Liver (tissue), 9 donors: ENCODE measurements around the gene CSNK2B. TPM values are rescaled to one million over a fixed set of nuclear protein-coding genes. Genes with fewer than 3 reads are reported as not detected.

Experiments used
- DNase-seq: peaks from one replicate; pipeline ENCODE4 v3.0.0-alpha.2; 2017; ENCODE audit warnings: low spot score
- H3K27ac ChIP-seq, 2 donors: one replicate each; pipeline ENCODE4 v1.7.0; 2013; ENCODE audit warnings: inconsistent platforms in 2 of 2, low read length in 2 of 2, control low read depth in 1 of 2, low read depth in 1 of 2, mild to moderate bottlenecking in 1 of 2
- H3K27me3 ChIP-seq, 4 donors: one replicate each; pipeline versions ENCODE4 v1.6.1 to v1.7.0; 2013; ENCODE audit warnings: low read length in 3 of 4, inconsistent platforms in 1 of 4, mild to moderate bottlenecking in 1 of 4, moderate library complexity in 1 of 4; ENCODE audit not compliant: control insufficient read depth in 4 of 4, insufficient read depth in 4 of 4
- H3K36me3 ChIP-seq, 4 donors: one replicate each; pipeline versions ENCODE4 v1.6.1 to v1.7.0; 2013; ENCODE audit warnings: low read length in 3 of 4, mild to moderate bottlenecking in 3 of 4, low read depth in 1 of 4, moderate library complexity in 1 of 4; ENCODE audit not compliant: control insufficient read depth in 4 of 4, insufficient read depth in 3 of 4
- H3K4me1 ChIP-seq, 4 donors: one replicate each; pipeline versions ENCODE4 v1.6.1 to v1.7.0; 2013; ENCODE audit warnings: low read length in 3 of 4, mild to moderate bottlenecking in 3 of 4, moderate library complexity in 1 of 4; ENCODE audit not compliant: control insufficient read depth in 4 of 4, insufficient read depth in 4 of 4
- H3K4me3 ChIP-seq, 3 donors: one replicate each; pipeline versions ENCODE4 v1.6.1 to v1.7.0; 2013; ENCODE audit warnings: low read length in 3 of 3, control low read depth in 1 of 3, low read depth in 1 of 3, mild to moderate bottlenecking in 1 of 3
- H3K9ac ChIP-seq, 2 donors: one replicate each; pipeline ENCODE4 v1.7.0; 2013; ENCODE audit warnings: low read length in 2 of 2, mild to moderate bottlenecking in 2 of 2, moderate library complexity in 2 of 2, control low read depth in 1 of 2, low read depth in 1 of 2
- H3K9me3 ChIP-seq, 4 donors: one replicate each; pipeline versions ENCODE4 v1.6.1 to v1.7.0; 2013; ENCODE audit warnings: low read length in 3 of 4; ENCODE audit not compliant: control insufficient read depth in 4 of 4
- EGR1 ChIP-seq, 2 donors: IDR thresholded peaks; 2 replicates each; pipeline ENCODE4 v1.6.1; 2016 to 2018; ENCODE audit warnings: antibody characterized with exemption in 2 of 2, low read depth in 2 of 2
- FOXA1 ChIP-seq: IDR thresholded peaks from 2 replicates; pipeline ENCODE4 v1.6.1; 2016; ENCODE audit warnings: antibody characterized with exemption
- FOXA2 ChIP-seq: IDR thresholded peaks from 2 replicates; pipeline ENCODE4 v1.6.1; 2016; ENCODE audit warnings: antibody characterized with exemption
- GABPA ChIP-seq, 2 donors: IDR thresholded peaks in 1 of 2; conservative IDR thresholded peaks in 1 of 2; 2 replicates each; pipeline ENCODE4 v1.6.1; 2016; ENCODE audit warnings: antibody characterized with exemption in 2 of 2, mild to moderate bottlenecking in 1 of 2, moderate library complexity in 1 of 2
- HNF4A ChIP-seq, 2 donors: conservative IDR thresholded peaks; 2 replicates each; pipeline ENCODE4 v1.6.1; 2016; ENCODE audit warnings: antibody characterized with exemption in 2 of 2, mild to moderate bottlenecking in 2 of 2
- HNF4G ChIP-seq: IDR thresholded peaks from 2 replicates; pipeline ENCODE4 v1.6.1; 2016; ENCODE audit warnings: antibody characterized with exemption
- JUND ChIP-seq, 2 donors: IDR thresholded peaks; 2 replicates each; pipeline ENCODE4 v1.6.1; 2016; ENCODE audit warnings: antibody characterized with exemption in 2 of 2
- NR2F2 ChIP-seq: IDR thresholded peaks from 2 replicates; pipeline ENCODE4 v1.6.1; 2016; ENCODE audit warnings: antibody characterized with exemption
- RAD21 ChIP-seq, 2 donors: IDR thresholded peaks; 2 replicates each; pipeline ENCODE4 v1.6.1; 2016; ENCODE audit warnings: antibody characterized with exemption in 2 of 2, mild to moderate bottlenecking in 2 of 2
- RXRA ChIP-seq, 2 donors: IDR thresholded peaks; 2 replicates each; pipeline ENCODE4 v1.6.1; 2017 to 2018; ENCODE audit warnings: antibody characterized with exemption in 2 of 2, mild to moderate bottlenecking in 1 of 2
- SP1 ChIP-seq: IDR thresholded peaks from 2 replicates; pipeline ENCODE4 v1.6.1; 2018; ENCODE audit warnings: antibody characterized with exemption, mild to moderate bottlenecking
- TAF1 ChIP-seq: conservative IDR thresholded peaks from 2 replicates; pipeline ENCODE4 v1.6.1; 2016; ENCODE audit warnings: antibody characterized with exemption, mild to moderate bottlenecking
- YY1 ChIP-seq: IDR thresholded peaks from 2 replicates; pipeline ENCODE4 v1.6.1; 2016; ENCODE audit warnings: antibody characterized with exemption, mild to moderate bottlenecking
- WGBS: extraction: QIAGEN DNeasy Blood & Tissue Kit; methylation state at CpG from one replicate; pipeline ENCODE4 v1.1.7; 2013; 5-methylcytosine and 5-hydroxymethylcytosine counted together
- polyA plus RNA-seq, 2 donors: library from polyadenylated mRNA; stranded (reverse) in 1 of 2; unstranded in 1 of 2; fragments of 200-250 nt in 1 of 2; fragments of >200 nt in 1 of 2; fragmentation: Nextera tagmentation in 1 of 2; extraction: Ambion mirVana in 1 of 2; gene quantifications; one replicate each; pipeline versions ENCODE4 v1.2.1 to v1.2.3, GENCODE V29; 2013 to 2015
- total RNA-seq, 2 donors: library from RNA; depleted of rRNA; stranded (reverse); fragments of >200 nt; gene quantifications; one replicate each; pipeline ENCODE4 v1.2.3, GENCODE V29; 2014
- TF ChIP-seq, protein P1 (sequence below): IDR thresholded peaks from 2 replicates; pipeline ENCODE4 v1.6.1; 2016; ENCODE audit warnings: antibody characterized with exemption
- TF ChIP-seq, protein P2 (sequence below): fragments of 150-350 bp; IDR thresholded peaks from 2 replicates; pipeline ENCODE4 v1.5.1; 2017; ENCODE audit warnings: improper control_type of control experiment, low read depth, low read length; ENCODE audit not compliant: missing input control
- TF ChIP-seq, protein P3 (sequence below): IDR thresholded peaks from 2 replicates; pipeline ENCODE4 v1.6.1; 2016; ENCODE audit warnings: antibody characterized with exemption
- TF ChIP-seq, protein P4 (sequence below): IDR thresholded peaks from 2 replicates; pipeline ENCODE4 v1.6.1; 2016; ENCODE audit warnings: antibody characterized with exemption
- TF ChIP-seq, protein P5 (sequence below): IDR thresholded peaks from 2 replicates; pipeline ENCODE4 v1.6.1; 2016; ENCODE audit warnings: antibody characterized with exemption, mild to moderate bottlenecking
- donor health status: healthy.
- donor health status: healthy.
- donor health status: healthy.
- donor health status: healthy.
- donor health status: healthy.

Gene CSNK2B
- total and polyA plus RNA-seq, 4 donors = 58.1 to 108 (median 77.0) TPM

DNA sequence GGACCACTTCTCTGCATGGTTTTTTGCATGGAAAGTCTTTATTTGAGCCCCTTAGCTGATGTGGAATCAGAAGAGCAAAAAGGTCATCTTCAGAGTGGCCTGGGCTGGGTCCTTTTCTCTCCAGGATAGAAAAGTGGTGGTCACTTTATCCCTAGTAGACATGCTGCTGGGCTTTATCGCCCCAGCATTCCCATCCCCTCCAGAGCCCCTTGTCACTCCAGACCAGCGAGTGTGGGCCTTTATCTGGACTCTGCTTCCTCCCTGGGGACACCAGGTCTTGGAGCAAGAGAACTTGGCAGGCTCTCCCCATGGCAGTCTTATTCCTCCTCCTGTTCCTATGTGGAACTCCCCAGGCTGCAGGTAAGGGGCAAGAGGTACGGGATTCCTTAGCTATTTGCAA lies 40.7 kb downstream of the CSNK2B start, which contains the start of gene LY6G6F:
TSS of gene LY6G6F (plus strand) at position 268 of the 400 bp plus-strand sequence. CDS start at position 309, 41 bp downstream.
- TF ChIP-seq TAF1 = no peak
- TF ChIP-seq HNF4A (conservative IDR thresholded peaks at IDR 0.05) = no peak
- no peak for TF ChIP-seq GABPA (IDR thresholded peaks at IDR 0.05 in 1 of 2, conservative IDR thresholded peaks at IDR 0.05 in 1 of 2)
- TF ChIP-seq, protein P1, sequence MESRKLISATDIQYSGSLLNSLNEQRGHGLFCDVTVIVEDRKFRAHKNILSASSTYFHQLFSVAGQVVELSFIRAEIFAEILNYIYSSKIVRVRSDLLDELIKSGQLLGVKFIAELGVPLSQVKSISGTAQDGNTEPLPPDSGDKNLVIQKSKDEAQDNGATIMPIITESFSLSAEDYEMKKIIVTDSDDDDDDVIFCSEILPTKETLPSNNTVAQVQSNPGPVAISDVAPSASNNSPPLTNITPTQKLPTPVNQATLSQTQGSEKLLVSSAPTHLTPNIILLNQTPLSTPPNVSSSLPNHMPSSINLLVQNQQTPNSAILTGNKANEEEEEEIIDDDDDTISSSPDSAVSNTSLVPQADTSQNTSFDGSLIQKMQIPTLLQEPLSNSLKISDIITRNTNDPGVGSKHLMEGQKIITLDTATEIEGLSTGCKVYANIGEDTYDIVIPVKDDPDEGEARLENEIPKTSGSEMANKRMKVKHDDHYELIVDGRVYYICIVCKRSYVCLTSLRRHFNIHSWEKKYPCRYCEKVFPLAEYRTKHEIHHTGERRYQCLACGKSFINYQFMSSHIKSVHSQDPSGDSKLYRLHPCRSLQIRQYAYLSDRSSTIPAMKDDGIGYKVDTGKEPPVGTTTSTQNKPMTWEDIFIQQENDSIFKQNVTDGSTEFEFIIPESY = no peak
- TF ChIP-seq, protein P2, sequence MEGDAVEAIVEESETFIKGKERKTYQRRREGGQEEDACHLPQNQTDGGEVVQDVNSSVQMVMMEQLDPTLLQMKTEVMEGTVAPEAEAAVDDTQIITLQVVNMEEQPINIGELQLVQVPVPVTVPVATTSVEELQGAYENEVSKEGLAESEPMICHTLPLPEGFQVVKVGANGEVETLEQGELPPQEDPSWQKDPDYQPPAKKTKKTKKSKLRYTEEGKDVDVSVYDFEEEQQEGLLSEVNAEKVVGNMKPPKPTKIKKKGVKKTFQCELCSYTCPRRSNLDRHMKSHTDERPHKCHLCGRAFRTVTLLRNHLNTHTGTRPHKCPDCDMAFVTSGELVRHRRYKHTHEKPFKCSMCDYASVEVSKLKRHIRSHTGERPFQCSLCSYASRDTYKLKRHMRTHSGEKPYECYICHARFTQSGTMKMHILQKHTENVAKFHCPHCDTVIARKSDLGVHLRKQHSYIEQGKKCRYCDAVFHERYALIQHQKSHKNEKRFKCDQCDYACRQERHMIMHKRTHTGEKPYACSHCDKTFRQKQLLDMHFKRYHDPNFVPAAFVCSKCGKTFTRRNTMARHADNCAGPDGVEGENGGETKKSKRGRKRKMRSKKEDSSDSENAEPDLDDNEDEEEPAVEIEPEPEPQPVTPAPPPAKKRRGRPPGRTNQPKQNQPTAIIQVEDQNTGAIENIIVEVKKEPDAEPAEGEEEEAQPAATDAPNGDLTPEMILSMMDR = no peak
- TF ChIP-seq EGR1 (IDR thresholded peaks at IDR 0.05; ENCODE audit: low read depth in 2 of 2) = no peak
- no peak for TF ChIP-seq FOXA1
- no peak for TF ChIP-seq RXRA (IDR thresholded peaks at IDR 0.05)
- Histone ChIP-seq H3K4me3 (no peak within 1 kb of the TSS), H3K27ac (no peak within 1 kb of the TSS), H3K9ac (no peak within 1 kb of the TSS), H3K27me3 (no peaks in the 10 kb centered on the region), H3K4me1 (peaks cover 0 to 8% (median 6%) of the 10 kb centered on the region in 4 donors), H3K36me3 (no peaks in the 10 kb centered on the region), H3K9me3 (no peaks in the 10 kb centered on the region)
- DNase-seq = no peak
- 70% methylated on average over 3 of the region's 3 CpGs for WGBS

DNA sequence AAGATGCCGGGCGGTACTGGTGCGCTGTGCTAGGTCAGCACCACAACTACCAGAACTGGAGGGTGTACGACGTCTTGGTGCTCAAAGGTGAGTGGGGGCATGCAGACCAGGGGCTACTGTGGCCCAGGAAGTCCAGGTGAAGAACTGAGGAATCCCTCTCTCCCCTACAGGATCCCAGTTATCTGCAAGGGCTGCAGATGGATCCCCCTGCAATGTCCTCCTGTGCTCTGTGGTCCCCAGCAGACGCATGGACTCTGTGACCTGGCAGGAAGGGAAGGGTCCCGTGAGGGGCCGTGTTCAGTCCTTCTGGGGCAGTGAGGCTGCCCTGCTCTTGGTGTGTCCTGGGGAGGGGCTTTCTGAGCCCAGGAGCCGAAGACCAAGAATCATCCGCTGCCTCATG lies 41.8 kb downstream of the CSNK2B start:
- Histone ChIP-seq H3K4me1 (no peaks in the 10 kb centered on the region), H3K27me3 (no peaks in the 10 kb centered on the region), H3K27ac (no peak overlapping the region), H3K4me3 (no peak overlapping the region), H3K9me3 (no peaks in the 10 kb centered on the region), H3K9ac (no peak overlapping the region), H3K36me3 (no peaks in the 10 kb centered on the region)
- TF ChIP-seq, protein P3, sequence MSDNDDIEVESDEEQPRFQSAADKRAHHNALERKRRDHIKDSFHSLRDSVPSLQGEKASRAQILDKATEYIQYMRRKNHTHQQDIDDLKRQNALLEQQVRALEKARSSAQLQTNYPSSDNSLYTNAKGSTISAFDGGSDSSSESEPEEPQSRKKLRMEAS = no peak
- no peak for TF ChIP-seq HNF4A (conservative IDR thresholded peaks at IDR 0.05)
- TF ChIP-seq NR2F2 = no peak
- TF ChIP-seq FOXA1 = no peak
- no peak for TF ChIP-seq HNF4G
- TF ChIP-seq, protein P4, sequence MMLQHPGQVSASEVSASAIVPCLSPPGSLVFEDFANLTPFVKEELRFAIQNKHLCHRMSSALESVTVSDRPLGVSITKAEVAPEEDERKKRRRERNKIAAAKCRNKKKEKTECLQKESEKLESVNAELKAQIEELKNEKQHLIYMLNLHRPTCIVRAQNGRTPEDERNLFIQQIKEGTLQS = no peak
- no peak for TF ChIP-seq RXRA (IDR thresholded peaks at IDR 0.05)
- TF ChIP-seq GABPA (IDR thresholded peaks at IDR 0.05 in 1 of 2, conservative IDR thresholded peaks at IDR 0.05 in 1 of 2) = no peak
- TF ChIP-seq RAD21 (IDR thresholded peaks at IDR 0.05) = no peak
- no peak for TF ChIP-seq EGR1 (IDR thresholded peaks at IDR 0.05; ENCODE audit: low read depth in 2 of 2)
- TF ChIP-seq FOXA2 = no peak
- TF ChIP-seq, protein P1 = no peak
- TF ChIP-seq, protein P2 = no peak
- TF ChIP-seq SP1 = no peak
- no peak for TF ChIP-seq TAF1
- TF ChIP-seq JUND (IDR thresholded peaks at IDR 0.05) = no peak
- TF ChIP-seq, protein P5, sequence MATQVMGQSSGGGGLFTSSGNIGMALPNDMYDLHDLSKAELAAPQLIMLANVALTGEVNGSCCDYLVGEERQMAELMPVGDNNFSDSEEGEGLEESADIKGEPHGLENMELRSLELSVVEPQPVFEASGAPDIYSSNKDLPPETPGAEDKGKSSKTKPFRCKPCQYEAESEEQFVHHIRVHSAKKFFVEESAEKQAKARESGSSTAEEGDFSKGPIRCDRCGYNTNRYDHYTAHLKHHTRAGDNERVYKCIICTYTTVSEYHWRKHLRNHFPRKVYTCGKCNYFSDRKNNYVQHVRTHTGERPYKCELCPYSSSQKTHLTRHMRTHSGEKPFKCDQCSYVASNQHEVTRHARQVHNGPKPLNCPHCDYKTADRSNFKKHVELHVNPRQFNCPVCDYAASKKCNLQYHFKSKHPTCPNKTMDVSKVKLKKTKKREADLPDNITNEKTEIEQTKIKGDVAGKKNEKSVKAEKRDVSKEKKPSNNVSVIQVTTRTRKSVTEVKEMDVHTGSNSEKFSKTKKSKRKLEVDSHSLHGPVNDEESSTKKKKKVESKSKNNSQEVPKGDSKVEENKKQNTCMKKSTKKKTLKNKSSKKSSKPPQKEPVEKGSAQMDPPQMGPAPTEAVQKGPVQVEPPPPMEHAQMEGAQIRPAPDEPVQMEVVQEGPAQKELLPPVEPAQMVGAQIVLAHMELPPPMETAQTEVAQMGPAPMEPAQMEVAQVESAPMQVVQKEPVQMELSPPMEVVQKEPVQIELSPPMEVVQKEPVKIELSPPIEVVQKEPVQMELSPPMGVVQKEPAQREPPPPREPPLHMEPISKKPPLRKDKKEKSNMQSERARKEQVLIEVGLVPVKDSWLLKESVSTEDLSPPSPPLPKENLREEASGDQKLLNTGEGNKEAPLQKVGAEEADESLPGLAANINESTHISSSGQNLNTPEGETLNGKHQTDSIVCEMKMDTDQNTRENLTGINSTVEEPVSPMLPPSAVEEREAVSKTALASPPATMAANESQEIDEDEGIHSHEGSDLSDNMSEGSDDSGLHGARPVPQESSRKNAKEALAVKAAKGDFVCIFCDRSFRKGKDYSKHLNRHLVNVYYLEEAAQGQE = no peak
- TF ChIP-seq YY1 = no peak
- no peak for DNase-seq
- 83% methylated on average over 10 of the region's 10 CpGs for WGBS
